ENCODE data around the gene GPR137B.
A peak's percentile ranks its signal among the peaks of the same experiment; 100 is the strongest.
"Not testable (repeated sequence)": the region's sequence is repeated elsewhere in the genome, so short reads cannot be mapped to it uniquely, and the experiment has no call there.

Gene GPR137B

GRCh38 chr1:236161755-236162154, 19.4 kb downstream of the GPR137B start:
- not testable (repeated sequence) for DNase-seq

- no peak for DNase-seq
Measured at GRCh38 chr1:236163463-236164153, 21.3 kb downstream of the GPR137B start.

GRCh38 chr1:236164273-236164672, 21.9 kb downstream of the GPR137B start:
- DNase-seq = no peak

GRCh38 chr1:236165238-236165981, 23.1 kb downstream of the GPR137B start:
- DNase-seq = no peak

GRCh38 chr1:236166041-236166440, 23.7 kb downstream of the GPR137B start:
- DNase-seq = no peak

GRCh38 chr1:236167154-236167553, 24.8 kb downstream of the GPR137B start:
- no peak for DNase-seq

- no peak for DNase-seq
Measured at GRCh38 chr1:236167578-236167977, 25.2 kb downstream of the GPR137B start.

- peak; percentile 28 for DNase-seq
Measured at GRCh38 chr1:236168716-236169429, 26.5 kb downstream of the GPR137B start.

GRCh38 chr1:236172041-236172579, 29.8 kb downstream of the GPR137B start:
- DNase-seq = no peak

GRCh38 chr1:236173174-236173767, 30.9 kb downstream of the GPR137B start:
- no peak for DNase-seq

GRCh38 chr1:236175642-236176336, 33.5 kb downstream of the GPR137B start:
- DNase-seq = no peak

- DNase-seq = no peak
Measured at GRCh38 chr1:236176337-236177336, 34.3 kb downstream of the GPR137B start.

- DNase-seq = no peak
Measured at GRCh38 chr1:236179634-236180033, 37.3 kb downstream of the GPR137B start.

- DNase-seq = no peak
Measured at GRCh38 chr1:236181059-236181458, 38.7 kb downstream of the GPR137B start.

GRCh38 chr1:236185687-236186086, 43.3 kb downstream of the GPR137B start:
- DNase-seq = no peak

GRCh38 chr1:236186471-236186870, 44.1 kb downstream of the GPR137B start:
- not testable (repeated sequence) for DNase-seq

GRCh38 chr1:236188084-236188483, 45.7 kb downstream of the GPR137B start:
- DNase-seq = not testable (repeated sequence)

GRCh38 chr1:236193184-236193583, 50.8 kb downstream of the GPR137B start:
- DNase-seq = no peak

- DNase-seq = no peak
Measured at GRCh38 chr1:236200925-236201324, 58.6 kb downstream of the GPR137B start.

GRCh38 chr1:236201786-236202185, 59.4 kb downstream of the GPR137B start:
- DNase-seq = no peak

GRCh38 chr1:236204039-236204438, 61.7 kb downstream of the GPR137B start:
- DNase-seq = no peak
